ENCODE results near the gene CCDC47. TPM values are rescaled to one million over a fixed set of nuclear protein-coding genes. Genes with fewer than 3 reads are reported as not detected.
A peak's percentile ranks its signal among the peaks of the same experiment; 100 is the strongest.

Gene CCDC47
- total RNA-seq, 1 experiment from 2014 or later, result 80.5 TPM

- intact Hi-C loops (cut with micrococcal nuclease; ENCODE audit: unreplicated experiment), result no loop called here
- peak overlapping the region; percentile 59 for H3K27ac Mint-ChIP-seq (ENCODE audit: unreplicated experiment)
- H3K4me3 Mint-ChIP-seq (ENCODE audit: low read depth, unreplicated experiment), result peak overlapping the region; percentile 32
- H3K4me1 Mint-ChIP-seq (ENCODE audit: low read depth, unreplicated experiment), result peaks cover 29% of the 10 kb centered on the region
- H3K27me3 Mint-ChIP-seq (ENCODE audit: unreplicated experiment), result no peaks in the 10 kb centered on the region
- TF ChIP-seq CTCF (IDR thresholded peaks at IDR 0.05; ENCODE audit: unreplicated experiment), result no peak
- H3K36me3 Mint-ChIP-seq (ENCODE audit: insufficient read depth, unreplicated experiment), result peaks cover 81% of the 10 kb centered on the region
- DNase-seq, result no peak
- TSS peak; percentile 80 for BruUV-seq (replicated peaks)
- H3K9me3 Mint-ChIP-seq (ENCODE audit: low read depth, unreplicated experiment), result no peaks in the 10 kb centered on the region
- CTCF ChIA-PET, result no interaction called here
Measured at GRCh38 chr17:63819585-63820537, 46.5 kb upstream of the CCDC47 start.

- intact Hi-C loops (cut with micrococcal nuclease; ENCODE audit: unreplicated experiment), result no loop called here
- CTCF ChIA-PET, result no interaction called here
- H3K36me3 Mint-ChIP-seq (ENCODE audit: insufficient read depth, unreplicated experiment), result peaks cover 80% of the 10 kb centered on the region
- no peaks in the 10 kb centered on the region for H3K9me3 Mint-ChIP-seq (ENCODE audit: low read depth, unreplicated experiment)
- no peak for TF ChIP-seq CTCF (IDR thresholded peaks at IDR 0.05; ENCODE audit: unreplicated experiment)
- peak overlapping the region; percentile 59 for H3K27ac Mint-ChIP-seq (ENCODE audit: unreplicated experiment)
- peak overlapping the region; percentile 32 for H3K4me3 Mint-ChIP-seq (ENCODE audit: low read depth, unreplicated experiment)
- no TSS peak for BruUV-seq (replicated peaks)
- no peak for DNase-seq
- H3K4me1 Mint-ChIP-seq (ENCODE audit: low read depth, unreplicated experiment), result peaks cover 29% of the 10 kb centered on the region
- no peaks in the 10 kb centered on the region for H3K27me3 Mint-ChIP-seq (ENCODE audit: unreplicated experiment)
Measured at GRCh38 chr17:63819131-63819530, 45.7 kb upstream of the CCDC47 start.

GRCh38 chr17:63817736-63818385 is 44.5 kb upstream of the CCDC47 start:
- TF ChIP-seq CTCF (IDR thresholded peaks at IDR 0.05; ENCODE audit: unreplicated experiment), result no peak
- peaks cover 29% of the 10 kb centered on the region for H3K4me1 Mint-ChIP-seq (ENCODE audit: low read depth, unreplicated experiment)
- no peak for DNase-seq
- intact Hi-C loops (cut with micrococcal nuclease; ENCODE audit: unreplicated experiment), result no loop called here
- no peaks in the 10 kb centered on the region for H3K9me3 Mint-ChIP-seq (ENCODE audit: low read depth, unreplicated experiment)
- peaks cover 71% of the 10 kb centered on the region for H3K36me3 Mint-ChIP-seq (ENCODE audit: insufficient read depth, unreplicated experiment)
- TSS peak; percentile 77 for BruUV-seq (replicated peaks)
- H3K4me3 Mint-ChIP-seq (ENCODE audit: low read depth, unreplicated experiment), result no peak overlapping the region
- peak overlapping the region; percentile 83 for H3K27ac Mint-ChIP-seq (ENCODE audit: unreplicated experiment)
- H3K27me3 Mint-ChIP-seq (ENCODE audit: unreplicated experiment), result no peaks in the 10 kb centered on the region
- CTCF ChIA-PET, result interaction anchor here (0.6 kb wide), 1 partner anchor 21 kb away, joined by 3 read pairs; no protein-coding TSS in a partner anchor

GRCh38 chr17:63816669-63817068 is 43.3 kb upstream of the CCDC47 start:
- H3K9me3 Mint-ChIP-seq (ENCODE audit: low read depth, unreplicated experiment), result no peaks in the 10 kb centered on the region
- no TSS peak for BruUV-seq (replicated peaks)
- DNase-seq, result no peak
- peaks cover 64% of the 10 kb centered on the region for H3K36me3 Mint-ChIP-seq (ENCODE audit: insufficient read depth, unreplicated experiment)
- H3K27me3 Mint-ChIP-seq (ENCODE audit: unreplicated experiment), result no peaks in the 10 kb centered on the region
- intact Hi-C loops (cut with micrococcal nuclease; ENCODE audit: unreplicated experiment), result no loop called here
- no peak overlapping the region for H3K4me3 Mint-ChIP-seq (ENCODE audit: low read depth, unreplicated experiment)
- CTCF ChIA-PET, result no interaction called here
- no peak overlapping the region for H3K27ac Mint-ChIP-seq (ENCODE audit: unreplicated experiment)
- peaks cover 29% of the 10 kb centered on the region for H3K4me1 Mint-ChIP-seq (ENCODE audit: low read depth, unreplicated experiment)
- no peak for TF ChIP-seq CTCF (IDR thresholded peaks at IDR 0.05; ENCODE audit: unreplicated experiment)
